Hepatocyte (in vitro differentiated cells): ENCODE results near the gene BTN1A1.
"Not testable (repeated sequence)": the region's sequence is repeated elsewhere in the genome, so short reads cannot be mapped to it uniquely, and the experiment has no call there.

Source experiments
- EZH2 ChIP-seq: fragments of 200-600 bp; sonication (generic); IDR thresholded peaks from 2 replicates; pipeline ENCODE4 v1.6.1; 2016; ENCODE audit warnings: antibody characterized with exemption, mild to moderate bottlenecking, borderline replicate concordance
- EZH2phosphoT487 ChIP-seq: fragments of 200-600 bp; sonication (generic); IDR thresholded peaks from one replicate; pipeline ENCODE4 v1.6.1; 2018; ENCODE audit warnings: antibody characterized with exemption, mild to moderate bottlenecking, low read depth, moderate library complexity; ENCODE audit not compliant: unreplicated experiment, severe bottlenecking
- TF ChIP-seq, protein P1 (sequence below): fragments of 200-600 bp; sonication (generic); IDR thresholded peaks from 2 replicates; pipeline ENCODE4 v1.5.1; 2016; ENCODE audit warnings: antibody characterized with exemption, mild to moderate bottlenecking; ENCODE audit not compliant: poor library complexity

GRCh38 chr6:26461353-26461752 lies 38.8 kb upstream of the BTN1A1 start:
- TF ChIP-seq, protein P1, sequence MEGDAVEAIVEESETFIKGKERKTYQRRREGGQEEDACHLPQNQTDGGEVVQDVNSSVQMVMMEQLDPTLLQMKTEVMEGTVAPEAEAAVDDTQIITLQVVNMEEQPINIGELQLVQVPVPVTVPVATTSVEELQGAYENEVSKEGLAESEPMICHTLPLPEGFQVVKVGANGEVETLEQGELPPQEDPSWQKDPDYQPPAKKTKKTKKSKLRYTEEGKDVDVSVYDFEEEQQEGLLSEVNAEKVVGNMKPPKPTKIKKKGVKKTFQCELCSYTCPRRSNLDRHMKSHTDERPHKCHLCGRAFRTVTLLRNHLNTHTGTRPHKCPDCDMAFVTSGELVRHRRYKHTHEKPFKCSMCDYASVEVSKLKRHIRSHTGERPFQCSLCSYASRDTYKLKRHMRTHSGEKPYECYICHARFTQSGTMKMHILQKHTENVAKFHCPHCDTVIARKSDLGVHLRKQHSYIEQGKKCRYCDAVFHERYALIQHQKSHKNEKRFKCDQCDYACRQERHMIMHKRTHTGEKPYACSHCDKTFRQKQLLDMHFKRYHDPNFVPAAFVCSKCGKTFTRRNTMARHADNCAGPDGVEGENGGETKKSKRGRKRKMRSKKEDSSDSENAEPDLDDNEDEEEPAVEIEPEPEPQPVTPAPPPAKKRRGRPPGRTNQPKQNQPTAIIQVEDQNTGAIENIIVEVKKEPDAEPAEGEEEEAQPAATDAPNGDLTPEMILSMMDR = not testable (repeated sequence)
- not testable (repeated sequence) for TF ChIP-seq EZH2phosphoT487, EZH2
